SHP77 treated with DMSO at 0.1 percent for 48 hours (cell line): ENCODE measurements around the gene CD79B.
"Not testable (repeated sequence)": the region's sequence is repeated elsewhere in the genome, so short reads cannot be mapped to it uniquely, and the experiment has no call there.

ENCODE experiments used
- DNase-seq: peaks from one replicate; lab custom pipeline; 2025; lab: John Stamatoyannopoulos, UW

Gene CD79B

GRCh38 chr17:63910096-63910495, 22.0 kb downstream of the CD79B start:
- no peak for DNase-seq

- not testable (repeated sequence) for DNase-seq
Measured at GRCh38 chr17:63909586-63909985, 22.5 kb downstream of the CD79B start.

- not testable (repeated sequence) for DNase-seq
Measured at GRCh38 chr17:63907161-63907778, 24.9 kb downstream of the CD79B start.

GRCh38 chr17:63904796-63905195, 27.3 kb downstream of the CD79B start:
- DNase-seq, result not testable (repeated sequence)

GRCh38 chr17:63903787-63904201, 28.3 kb downstream of the CD79B start:
- not testable (repeated sequence) for DNase-seq

GRCh38 chr17:63901971-63902370, 30.2 kb downstream of the CD79B start:
- not testable (repeated sequence) for DNase-seq

GRCh38 chr17:63898899-63899798, 33.0 kb downstream of the CD79B start:
- not testable (repeated sequence) for DNase-seq

GRCh38 chr17:63896524-63897354, 35.4 kb downstream of the CD79B start, which contains the start of gene CSH1:
Gene CSH1, minus strand, starts transcription at chr17:63896574. Its CDS starts 63 bp downstream, at chr17:63896511.
- DNase-seq, result not testable (repeated sequence)

- DNase-seq, result not testable (repeated sequence)
Measured at GRCh38 chr17:63894821-63895220, 37.3 kb downstream of the CD79B start.

- DNase-seq, result not testable (repeated sequence)
Measured at GRCh38 chr17:63894021-63894420, 38.1 kb downstream of the CD79B start.

- DNase-seq, result not testable (repeated sequence)
Measured at GRCh38 chr17:63892316-63893037, 39.7 kb downstream of the CD79B start.

- DNase-seq, result not testable (repeated sequence)
Measured at GRCh38 chr17:63889026-63889848, 42.9 kb downstream of the CD79B start.

- DNase-seq, result not testable (repeated sequence)
Measured at GRCh38 chr17:63885119-63885518, 47.0 kb downstream of the CD79B start.

- DNase-seq, result not testable (repeated sequence)
Measured at GRCh38 chr17:63882626-63883126, 49.5 kb downstream of the CD79B start.

GRCh38 chr17:63881935-63882601, 50.1 kb downstream of the CD79B start, which contains the start of gene GH2:
Gene GH2, minus strand, starts transcription at chr17:63881944. Its CDS starts 143 bp downstream, at chr17:63881801.
- DNase-seq, result peak; percentile 15

GRCh38 chr17:63881337-63881736, 50.8 kb downstream of the CD79B start:
- DNase-seq, result not testable (repeated sequence)

- no peak for DNase-seq
Measured at GRCh38 chr17:63880706-63881105, 51.4 kb downstream of the CD79B start.
